ENCODE data around the gene RUNX2. TPM values are rescaled to one million over a fixed set of nuclear protein-coding genes. Genes with fewer than 3 reads are reported as not detected.

The RUNX2 gene
- total and polyA plus RNA-seq, 2 experiments from 2014 or later = 0.66 to 1.7 TPM

GRCh38 chr6:45630314-45630713, 302.2 kb downstream of the RUNX2 start:
- Mint-ChIP-seq H3K4me3 (no peak overlapping the region), H3K27ac (no peak overlapping the region), H3K9me3 (no peaks in the 10 kb centered on the region), H3K36me3 (ENCODE audit: low read depth) (no peaks in the 10 kb centered on the region), H3K27me3 (ENCODE audit: insufficient read depth, low read depth, poor library complexity) (peaks cover 1% of the 10 kb centered on the region), H3K4me1 (peaks cover 6% of the 10 kb centered on the region; the same call in 2 of the 3 replicates)
- H3F3A ChIP-seq (replicated peaks; ENCODE audit: low read depth) = no peaks in the 10 kb centered on the region
- no peaks in the 10 kb centered on the region for H3K27me3 ChIP-seq (ENCODE audit: insufficient read depth)
- no peaks in the 10 kb centered on the region for H4K20me1 ChIP-seq (replicated peaks; ENCODE audit: insufficient read depth)
- H2AFZ ChIP-seq = no peak overlapping the region
- no peak for TF ChIP-seq CREB1 (CRISPR knock-in tag; IDR thresholded peaks at IDR 0.05; ENCODE audit: low read depth)
- no peak for TF ChIP-seq ZNF462 (CRISPR knock-in tag; IDR thresholded peaks at IDR 0.05)
- TF ChIP-seq STAT1 (IDR thresholded peaks at IDR 0.05; ENCODE audit: unreplicated experiment) = no peak
- no peak for TF ChIP-seq EZH2 (IDR thresholded peaks at IDR 0.05; ENCODE audit: low read depth, unreplicated experiment)
- no peak for TF ChIP-seq ETS1 (IDR thresholded peaks at IDR 0.05)
- no peak for TF ChIP-seq POLR2AphosphoS5 (IDR thresholded peaks at IDR 0.05; ENCODE audit: low read depth)
- TF ChIP-seq NANOG (IDR thresholded peaks at IDR 0.05; ENCODE audit: borderline replicate concordance) = no peak
- no peak for TF ChIP-seq EZH2phosphoT487 (IDR thresholded peaks at IDR 0.05; ENCODE audit: unreplicated experiment)
- TF ChIP-seq ZNF114 (CRISPR knock-in tag; IDR thresholded peaks at IDR 0.05) = no peak
- no peak for TF ChIP-seq REST (IDR thresholded peaks at IDR 0.05; ENCODE audit: unreplicated experiment)
- TF ChIP-seq CTCF (conservative IDR thresholded peaks at IDR 0.05; ENCODE audit: low read depth in 2 of 2) = no peak
- no peak for TF ChIP-seq ZNF331 (CRISPR knock-in tag; IDR thresholded peaks at IDR 0.05; ENCODE audit: low read depth)
- no peaks in the 10 kb centered on the region for H3K36me3 ChIP-seq (ENCODE audit: insufficient read depth)
- no peak overlapping the region for H3K27ac ChIP-seq (ENCODE audit: low read depth)
- ATAC-seq (no peak), DNase-seq (ENCODE audit: low spot score) (no peak)
- no peaks in the 10 kb centered on the region for H3K79me2 ChIP-seq (replicated peaks; ENCODE audit: insufficient read depth)
- no peak overlapping the region for H3K4me3 ChIP-seq
- H3K4me1 ChIP-seq (ENCODE audit: insufficient read depth) = peaks cover 10% of the 10 kb centered on the region; the same call in 1 of the 2 replicates
- H3K9me2 ChIP-seq (ENCODE audit: insufficient read depth) = 0 out of 2 replicates have a peak, but pooled peaks cover 12% of the 10 kb centered on the region
- no peak overlapping the region for H3K4me2 ChIP-seq
